GM19025 (cell line): ENCODE measurements around the gene LRMDA.

ENCODE experiments used
- ATAC-seq: cut with Tn5 transposase; IDR thresholded peaks from one replicate; pipeline ENCODE4 v1.9.1; 2021; ENCODE audit warnings: mild to moderate bottlenecking, low read depth, moderate library complexity; ENCODE audit not compliant: unreplicated experiment

LRMDA gene

GRCh38 chr10:75431180-75432111, at the start of gene LRMDA:
Gene LRMDA (plus strand): TSS chr10:75431624.
- peak; percentile 57 for ATAC-seq

- ATAC-seq: no peak
Observed at GRCh38 chr10:75386128-75386527, 45.3 kb upstream of the LRMDA start.

- ATAC-seq: no peak
Observed at GRCh38 chr10:75388082-75388481, 43.3 kb upstream of the LRMDA start.

GRCh38 chr10:75390178-75390577, 41.2 kb upstream of the LRMDA start:
- no peak for ATAC-seq

- ATAC-seq: no peak
Observed at GRCh38 chr10:75392271-75392670, 39.2 kb upstream of the LRMDA start.

- ATAC-seq: no peak
Observed at GRCh38 chr10:75392744-75393143, 38.7 kb upstream of the LRMDA start.

GRCh38 chr10:75394221-75394620, 37.2 kb upstream of the LRMDA start:
- no peak for ATAC-seq

GRCh38 chr10:75395066-75395931, 36.1 kb upstream of the LRMDA start:
- no peak for ATAC-seq

GRCh38 chr10:75395932-75396630, 35.3 kb upstream of the LRMDA start:
- ATAC-seq: no peak

- no peak for ATAC-seq
Observed at GRCh38 chr10:75396631-75397495, 34.6 kb upstream of the LRMDA start.

- no peak for ATAC-seq
Observed at GRCh38 chr10:75397496-75398199, 33.8 kb upstream of the LRMDA start.

- no peak for ATAC-seq
Observed at GRCh38 chr10:75398200-75398691, 33.2 kb upstream of the LRMDA start.

GRCh38 chr10:75398692-75399460, 32.5 kb upstream of the LRMDA start:
- no peak for ATAC-seq

- no peak for ATAC-seq
Observed at GRCh38 chr10:75399461-75400162, 31.8 kb upstream of the LRMDA start.

- no peak for ATAC-seq
Observed at GRCh38 chr10:75400163-75400770, 31.2 kb upstream of the LRMDA start.

- ATAC-seq: peak; percentile 11
Observed at GRCh38 chr10:75400771-75401568, 30.5 kb upstream of the LRMDA start.
